Measurements from ENCODE around the gene CHCHD3.
A peak's percentile ranks its signal among the peaks of the same experiment; 100 is the strongest.
"Not testable (repeated sequence)": the region's sequence is repeated elsewhere in the genome, so short reads cannot be mapped to it uniquely, and the experiment has no call there.

The CHCHD3 gene

DNA sequence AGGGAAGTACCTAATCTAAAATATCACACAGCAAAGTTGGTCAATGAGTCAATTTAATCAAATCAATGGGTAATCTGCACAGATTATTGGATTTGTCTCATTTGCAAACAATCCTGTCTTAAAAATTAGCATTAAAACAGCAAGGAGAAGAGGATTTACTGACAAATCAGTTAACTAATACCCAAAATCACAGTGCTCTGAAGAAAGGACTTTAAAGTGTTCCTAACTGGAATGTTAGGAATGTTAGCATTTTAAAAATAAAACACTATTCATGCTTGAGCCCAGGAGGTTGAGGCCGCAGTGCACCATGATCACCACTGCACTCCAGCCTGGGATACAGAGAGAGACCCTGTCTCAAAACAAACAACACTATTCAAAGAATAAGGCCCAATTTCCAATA is 83.1 kb downstream of the CHCHD3 start:
- DNase-seq, result no peak

DNA sequence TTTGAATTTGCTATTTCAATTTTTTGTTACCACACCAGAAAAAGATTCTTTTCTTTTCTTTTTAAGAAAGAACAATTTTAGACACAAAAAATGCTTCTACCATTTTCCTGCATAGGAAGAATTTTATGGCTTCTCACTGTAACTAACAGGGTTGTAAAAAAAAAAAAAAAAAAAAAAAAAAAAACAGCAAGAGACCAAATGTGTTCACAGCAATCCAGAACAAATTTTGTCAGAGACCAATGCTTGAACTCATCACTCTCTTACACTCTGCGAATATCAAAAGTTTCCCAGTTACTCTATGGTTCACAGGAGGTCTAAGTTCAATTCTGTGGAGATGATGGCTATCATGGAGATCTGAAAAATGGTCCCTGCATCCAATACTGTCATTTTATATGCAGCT is 84.4 kb downstream of the CHCHD3 start:
- no peak for DNase-seq

DNA sequence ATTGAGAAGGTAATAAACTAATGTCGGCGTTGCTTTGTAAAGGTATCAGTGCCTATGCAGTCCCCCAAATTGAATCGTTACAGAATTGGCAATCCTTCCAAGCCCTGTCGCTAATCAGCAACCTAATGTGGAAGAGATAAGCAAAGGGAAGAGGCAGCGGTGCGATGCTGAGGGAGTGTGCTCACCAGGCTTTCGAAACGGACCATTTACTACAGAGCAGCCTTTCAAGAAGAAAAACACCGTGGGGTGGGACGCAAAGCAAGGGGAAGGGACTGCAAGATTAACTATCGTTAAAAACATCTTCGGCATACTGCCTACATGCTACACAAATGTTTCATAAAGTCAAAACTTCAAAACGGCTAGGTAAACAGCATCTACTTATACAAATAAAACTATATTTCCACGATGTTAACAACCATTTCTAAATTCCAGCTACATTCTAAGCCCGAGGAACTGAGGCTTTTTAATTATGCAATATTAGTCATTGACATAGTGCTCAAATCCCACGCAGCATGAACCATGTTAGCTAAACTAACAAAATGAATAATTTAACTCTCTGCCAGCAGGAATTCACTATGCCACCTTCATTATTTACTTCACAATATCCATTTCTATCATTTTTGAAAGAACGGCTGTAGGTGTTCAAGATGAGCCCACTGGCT is 85.2 kb downstream of the CHCHD3 start:
- DNase-seq, result no peak

DNA sequence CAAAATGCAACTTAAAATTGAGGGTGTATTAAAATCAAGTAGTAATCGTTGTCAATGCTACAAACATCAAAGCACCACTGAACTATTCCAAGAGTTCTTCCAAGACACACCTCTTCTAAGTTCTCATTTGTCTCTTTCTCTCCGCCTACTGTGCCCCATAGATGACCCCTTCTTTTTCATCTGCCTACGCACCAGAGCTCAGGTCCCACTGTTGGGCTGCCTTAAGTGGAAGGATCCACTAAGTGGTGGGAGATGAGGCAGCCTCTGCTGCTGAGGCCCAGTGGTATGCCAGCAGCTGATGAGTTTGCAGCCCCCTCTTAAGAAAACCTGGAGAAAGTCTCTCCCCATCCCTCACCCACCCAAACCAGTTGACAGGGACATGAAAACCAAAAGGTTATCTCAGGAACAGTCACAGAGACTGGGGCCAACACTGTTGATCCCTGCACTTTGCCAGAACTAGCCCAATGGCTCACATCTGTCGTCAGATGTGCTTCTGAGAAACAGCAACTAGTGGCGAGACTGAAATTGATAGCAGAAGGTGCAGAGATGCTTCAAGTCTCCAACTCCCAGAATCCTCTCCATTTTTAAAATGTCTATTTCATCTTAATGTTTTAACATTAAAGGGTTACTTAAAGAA is 88.4 kb downstream of the CHCHD3 start:
- DNase-seq, result no peak

DNA sequence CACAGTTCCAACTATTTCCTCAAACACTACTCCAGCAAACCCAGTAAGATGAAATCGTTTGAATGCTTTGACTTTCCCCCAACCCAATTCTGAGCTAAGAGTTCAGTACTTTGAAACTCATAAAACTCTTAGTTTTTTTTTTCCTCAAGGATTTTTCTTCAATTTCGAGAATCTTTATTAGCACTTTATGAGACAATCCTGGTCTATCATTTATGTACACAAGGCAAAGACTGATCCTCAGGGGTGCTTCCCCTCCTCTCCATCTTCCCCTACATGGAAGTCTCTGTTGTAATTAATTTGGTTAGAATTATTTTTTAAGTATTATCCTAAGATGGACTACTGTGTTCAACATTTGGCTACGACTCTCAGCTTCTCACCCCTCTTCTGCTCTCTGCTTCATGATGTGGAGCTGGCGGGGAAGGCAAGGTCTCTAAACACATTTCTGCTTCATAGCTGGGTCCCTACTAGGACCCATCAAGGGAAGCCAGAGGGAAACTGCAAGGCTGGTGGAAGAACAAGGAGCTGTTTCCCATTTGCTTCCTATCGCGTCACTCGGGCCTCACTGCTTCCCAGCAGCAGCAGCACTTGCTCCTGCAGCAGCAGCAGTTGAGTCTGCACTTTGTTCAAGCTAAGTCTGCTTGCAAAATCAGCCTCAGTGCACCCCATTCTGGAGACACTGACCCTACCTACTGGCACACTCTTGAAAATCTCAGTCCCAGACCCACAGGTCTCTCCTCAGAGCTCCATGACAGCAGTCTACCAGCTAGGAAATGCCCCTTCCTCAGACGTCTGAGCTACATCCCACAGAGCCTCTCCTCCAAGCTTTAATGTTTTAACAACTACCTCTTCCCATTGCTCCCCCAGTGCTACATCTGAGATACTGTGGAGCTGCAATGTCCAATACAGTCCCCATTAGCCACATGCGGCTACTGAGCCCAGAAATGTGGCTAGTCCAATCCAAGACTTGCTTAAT is 90.0 kb downstream of the CHCHD3 start:
- DNase-seq, result no peak

DNA sequence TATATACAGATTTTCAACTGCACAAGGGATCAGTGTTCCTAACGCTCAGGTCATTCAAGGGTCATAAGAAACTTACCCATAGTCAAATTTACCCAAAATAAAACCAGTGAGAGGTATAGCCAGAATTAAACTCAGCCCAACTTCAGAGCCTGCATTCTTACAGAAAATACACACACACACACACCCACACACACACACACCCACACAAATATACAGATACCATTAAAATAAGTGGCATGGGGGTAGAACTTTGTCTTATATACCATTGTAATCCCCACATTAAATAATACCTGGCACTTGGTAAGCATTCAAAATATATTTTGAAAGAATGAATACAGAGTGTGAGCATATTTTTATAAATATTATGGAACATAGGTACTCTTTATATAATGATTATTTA is 93.8 kb downstream of the CHCHD3 start:
- DNase-seq, result no peak

DNA sequence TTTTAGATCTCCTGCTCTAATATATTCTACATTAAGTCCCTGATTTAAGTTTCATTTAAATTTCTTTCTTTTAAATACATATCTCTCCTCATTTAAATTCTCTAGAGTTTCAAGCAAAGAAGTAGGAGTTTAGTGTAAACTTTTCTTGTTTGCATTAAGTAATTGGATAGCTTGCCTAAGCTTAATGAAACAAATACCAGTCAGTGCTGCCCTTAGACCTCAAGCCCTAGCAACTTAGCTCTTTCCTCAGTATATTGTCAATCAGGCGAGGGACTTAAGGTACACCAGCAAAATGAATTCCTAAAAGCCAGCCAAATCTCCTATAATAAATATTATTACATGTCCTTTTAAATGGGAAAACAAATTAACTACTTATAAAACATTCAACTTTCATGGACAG is 101.5 kb downstream of the CHCHD3 start:
- DNase-seq, result no peak

DNA sequence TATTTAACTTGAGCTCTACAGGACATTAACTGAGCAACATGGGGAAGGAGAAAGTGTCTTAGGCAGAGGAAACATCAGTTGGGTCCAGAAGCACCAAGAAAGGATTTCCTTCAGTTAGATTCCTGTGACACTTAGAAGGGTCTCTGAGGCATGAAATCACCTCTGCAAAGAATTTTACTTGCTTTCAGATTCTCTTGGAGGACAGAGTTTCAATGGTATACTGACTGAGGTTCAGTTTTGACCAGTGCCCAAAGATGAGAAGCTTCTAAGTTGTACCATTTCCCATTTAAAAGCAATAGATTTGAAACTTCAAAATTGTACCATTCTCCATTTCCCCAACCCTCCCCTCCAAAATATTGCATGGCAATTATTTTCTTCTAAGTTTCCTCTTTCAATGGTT is 102.4 kb downstream of the CHCHD3 start:
- no peak for DNase-seq

DNA sequence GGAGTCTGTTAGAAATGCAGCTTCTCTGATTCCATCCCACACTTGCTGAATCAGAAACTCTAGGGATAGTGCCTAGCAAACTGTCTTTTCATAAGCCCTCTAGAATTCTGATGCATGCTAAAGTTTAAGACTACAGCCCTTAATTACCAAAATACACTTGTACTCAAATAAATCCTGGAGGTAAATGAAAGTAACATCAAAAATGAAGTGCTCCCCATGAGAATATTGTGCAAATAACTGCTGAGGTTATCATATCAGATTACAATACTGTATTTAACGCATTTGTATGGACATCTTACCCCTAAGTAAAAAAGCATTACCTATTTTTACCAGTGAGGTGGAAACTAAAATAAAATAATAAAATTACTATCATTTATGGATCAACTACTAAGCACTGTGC is 104.7 kb downstream of the CHCHD3 start:
- no peak for DNase-seq

DNA sequence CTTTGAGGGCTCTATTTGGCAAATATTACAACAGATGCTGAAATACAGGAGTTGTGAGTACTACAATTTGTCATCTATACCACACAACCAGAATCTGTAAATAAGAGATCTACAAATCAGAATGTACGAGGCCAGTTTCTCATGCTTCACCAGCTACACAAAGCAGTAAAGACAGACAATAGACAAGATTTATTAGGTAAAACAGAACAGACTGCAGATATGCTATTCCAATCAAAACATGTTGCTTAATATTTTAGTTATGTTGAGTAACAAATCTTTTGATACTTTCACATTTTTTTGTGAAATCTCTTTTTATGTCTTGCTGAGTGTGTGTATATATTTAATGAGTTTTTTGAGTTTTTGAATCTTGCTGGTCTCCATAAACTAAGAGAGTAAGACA is 109.1 kb downstream of the CHCHD3 start:
- DNase-seq, result no peak

DNA sequence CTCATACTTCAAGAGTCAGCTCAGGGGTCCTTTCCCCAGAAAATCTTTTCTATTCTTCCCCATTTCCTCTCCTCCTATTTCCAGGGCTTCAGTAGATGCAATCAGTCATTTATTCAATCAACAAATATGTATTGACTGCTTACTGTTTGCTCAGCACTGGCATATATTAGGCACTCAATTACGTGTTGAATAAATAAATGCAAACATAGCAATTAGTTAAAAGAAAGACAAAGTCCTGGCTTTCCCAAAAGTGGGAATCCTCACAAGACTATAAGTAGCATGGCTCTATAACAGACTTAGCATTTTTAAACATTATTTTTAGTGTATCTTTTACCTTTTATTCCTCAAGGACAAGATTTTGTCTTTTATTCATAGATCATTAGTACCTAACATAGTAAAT is 111.6 kb downstream of the CHCHD3 start:
- DNase-seq, result no peak

DNA sequence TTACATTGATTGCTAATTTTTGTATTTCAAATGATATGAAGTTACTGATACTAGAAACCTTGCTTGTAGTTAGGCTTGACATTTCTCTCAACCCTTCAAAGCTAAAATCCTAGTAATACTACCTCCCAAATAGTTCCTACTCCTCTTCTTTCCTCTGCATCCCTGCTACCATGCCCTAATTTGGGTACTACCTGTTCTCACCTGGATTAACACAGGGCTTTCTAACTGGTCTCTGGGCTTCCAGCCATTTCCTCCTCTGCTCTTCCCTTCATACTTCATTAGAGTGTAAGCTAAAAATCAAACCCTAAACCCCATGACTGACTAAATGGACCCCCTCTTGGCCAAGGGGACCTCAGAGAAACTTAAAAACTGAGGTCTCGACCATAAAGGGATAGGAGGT is 112.4 kb downstream of the CHCHD3 start:
- no peak for DNase-seq

DNA sequence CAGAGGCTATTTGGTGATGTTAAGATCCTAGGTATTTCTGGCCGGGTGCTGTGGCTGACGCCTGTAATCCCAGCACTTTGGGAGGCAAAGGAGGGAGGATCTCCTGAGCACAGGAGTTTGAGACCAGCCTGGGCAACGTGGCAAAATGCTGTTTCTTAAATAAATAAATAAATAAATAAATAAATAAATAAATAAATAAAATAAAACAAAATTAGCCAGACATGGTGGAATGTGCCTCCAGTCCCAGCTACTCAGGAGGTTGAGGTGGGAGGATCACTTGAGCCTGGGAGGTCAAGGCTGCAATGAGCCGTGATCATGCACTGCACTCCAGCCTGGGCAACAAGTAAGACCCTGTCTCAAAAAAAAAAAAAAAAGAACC is 114.4 kb downstream of the CHCHD3 start:
- not testable (repeated sequence) for DNase-seq

DNA sequence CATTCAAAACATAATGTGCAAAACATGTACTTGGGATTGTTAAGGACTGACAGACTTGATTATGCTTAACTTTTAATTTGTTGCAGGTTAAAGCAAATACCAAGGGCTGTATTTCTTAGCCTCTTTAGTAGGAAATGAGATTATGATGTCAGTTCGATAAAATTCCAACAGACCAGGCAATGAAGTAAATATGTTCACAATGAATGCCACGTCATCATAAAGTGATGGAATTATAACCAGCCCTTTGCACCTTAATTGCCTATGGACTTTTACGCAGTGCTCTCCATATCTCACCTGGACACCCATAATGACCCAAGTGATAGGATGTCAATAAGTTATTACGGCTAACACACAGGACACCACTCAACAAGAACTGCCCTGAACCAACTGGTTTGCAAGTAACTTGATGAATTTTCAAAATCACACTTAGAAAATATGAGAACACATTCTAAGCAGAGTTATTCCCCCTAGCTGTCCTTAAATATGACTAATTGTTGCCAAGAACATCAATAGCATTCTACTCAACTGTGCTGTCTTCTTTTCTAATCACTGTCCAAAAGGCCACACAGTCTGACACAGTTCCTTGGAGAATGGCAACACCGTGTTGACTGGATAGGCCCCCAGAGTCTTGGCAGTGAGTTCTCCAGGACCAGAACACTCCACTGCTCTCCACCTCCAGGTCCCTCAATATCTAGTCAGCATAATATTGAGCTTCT is 115.0 kb downstream of the CHCHD3 start:
- no peak for DNase-seq

DNA sequence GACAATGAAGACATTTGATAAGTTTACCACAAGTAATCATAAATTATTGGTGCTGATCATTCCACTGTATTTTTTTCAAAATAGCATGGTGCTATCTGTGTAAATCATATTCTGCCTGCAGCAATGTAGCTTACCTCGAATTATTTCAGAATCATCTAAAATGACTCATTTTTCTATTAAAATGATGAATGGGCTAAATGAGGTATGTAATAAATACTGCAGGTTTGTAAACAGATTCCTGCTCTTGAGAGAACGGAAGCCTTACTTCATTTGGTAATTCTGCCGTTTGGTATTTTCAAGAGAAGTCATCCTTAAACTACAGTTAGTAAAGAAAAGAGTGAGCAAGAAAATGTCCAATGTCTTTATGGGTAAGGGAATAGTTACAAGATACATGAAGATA is 115.9 kb downstream of the CHCHD3 start:
- no peak for DNase-seq

DNA sequence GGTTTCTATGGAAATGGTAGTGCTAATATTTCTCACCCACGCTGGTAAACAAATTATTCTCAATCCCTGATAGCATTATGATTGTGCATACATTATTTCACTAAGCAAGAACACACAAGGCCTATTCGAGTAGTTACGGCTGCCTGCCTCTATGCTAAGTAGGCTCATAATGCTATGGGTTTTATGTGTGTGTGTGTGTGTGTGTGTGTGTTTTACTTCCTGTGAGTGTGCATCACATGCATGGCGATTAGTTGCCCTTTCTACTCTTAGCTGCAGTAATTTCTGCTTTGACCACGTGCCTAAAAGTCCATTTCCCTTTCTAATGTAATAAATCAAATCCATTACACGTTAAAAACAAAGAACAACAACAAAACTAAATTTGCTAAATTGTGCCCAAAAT is 117.0 kb downstream of the CHCHD3 start:
- no peak for DNase-seq

DNA sequence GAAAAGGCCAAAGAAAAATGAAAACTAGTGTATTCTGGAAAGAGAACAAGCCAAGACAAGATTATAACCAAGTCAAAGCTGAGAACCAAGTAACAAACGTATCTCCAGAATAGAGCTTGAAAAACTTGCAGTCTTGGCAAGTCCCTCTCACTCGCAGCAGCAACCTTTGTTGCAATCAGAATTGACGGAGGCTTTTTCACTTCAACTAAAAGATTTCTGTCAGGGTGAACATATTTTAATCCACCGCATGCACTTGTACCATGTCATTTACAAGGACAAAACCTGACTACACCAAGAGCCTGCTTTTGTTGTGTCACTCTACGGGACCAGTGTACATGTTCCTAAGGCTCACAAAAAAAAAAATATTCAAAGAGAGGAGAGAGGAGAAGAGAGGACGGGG is 122.0 kb downstream of the CHCHD3 start:
- DNase-seq, result no peak

DNA sequence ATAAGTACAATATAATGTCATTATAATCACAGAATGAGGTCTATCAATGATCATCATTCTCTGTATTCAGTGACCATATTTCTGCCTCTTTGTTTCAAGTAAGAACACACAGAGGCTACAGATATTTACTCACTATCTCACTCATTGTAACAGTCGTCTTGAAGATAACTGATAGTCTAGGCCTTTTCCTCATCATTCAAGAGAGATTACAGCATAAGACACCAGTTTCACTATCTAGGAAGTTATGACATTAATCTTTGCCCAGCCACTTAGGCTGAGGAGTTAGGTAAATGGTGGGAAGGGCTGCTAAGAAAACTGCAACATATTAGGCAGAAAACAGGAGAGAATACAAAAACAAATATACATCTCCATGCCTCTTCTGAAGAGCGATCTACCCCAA is 125.3 kb downstream of the CHCHD3 start:
- no peak for DNase-seq

DNA sequence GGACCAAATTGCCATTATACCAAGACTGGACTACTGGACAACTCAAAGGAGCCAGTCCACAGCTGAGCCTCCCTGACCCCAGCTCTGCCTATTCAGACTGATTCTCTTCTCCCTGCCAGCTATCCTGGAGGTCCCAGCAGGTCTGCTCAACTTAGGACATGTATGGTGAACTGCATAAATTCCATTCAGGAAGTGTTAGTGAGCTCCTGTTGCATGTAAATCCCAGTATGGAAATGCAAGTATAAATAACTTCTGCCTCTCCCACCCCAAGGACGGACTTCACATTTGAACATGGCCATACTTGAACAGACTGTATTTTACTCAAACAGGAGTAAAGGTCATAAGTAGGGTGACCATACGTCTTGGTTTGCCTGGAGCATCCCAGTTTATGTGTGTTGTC is 128.4 kb downstream of the CHCHD3 start:
- no peak for DNase-seq

DNA sequence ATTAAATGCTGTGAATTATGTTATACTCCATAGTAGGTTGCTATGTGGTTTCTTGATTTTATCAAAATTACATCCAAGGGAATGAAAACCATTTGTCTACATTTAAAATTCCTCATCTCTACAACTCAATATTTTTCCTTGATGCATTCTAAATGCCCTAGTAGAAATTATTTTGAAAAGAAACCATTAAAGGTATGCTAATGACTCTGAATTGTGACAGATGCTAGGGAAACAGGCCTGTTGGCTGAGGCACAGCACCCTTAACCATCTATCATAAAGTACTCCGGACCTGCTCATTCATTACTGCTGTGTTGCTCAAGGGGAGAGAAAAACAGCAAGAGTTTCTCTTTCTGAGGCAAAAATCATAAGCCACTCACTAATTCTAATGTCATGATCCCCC is 131.2 kb downstream of the CHCHD3 start:
- no peak for DNase-seq

DNA sequence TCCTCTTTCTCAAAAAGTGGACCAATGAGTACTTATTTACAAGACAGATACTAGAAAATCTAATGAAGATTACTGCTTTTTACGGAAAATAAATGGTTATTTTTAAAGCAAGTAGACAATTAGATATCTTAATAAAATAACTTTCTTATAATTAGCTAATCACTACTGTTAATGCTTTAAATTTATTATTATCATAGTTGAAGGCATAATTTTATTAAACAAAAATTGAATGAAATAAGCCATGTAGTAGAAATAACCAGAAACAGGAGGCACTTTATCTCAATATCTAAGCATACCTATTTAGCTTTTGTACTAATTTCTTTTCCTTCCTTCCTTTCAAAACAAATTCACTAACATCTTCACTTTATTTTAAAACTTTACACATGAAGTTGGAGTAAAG is 134.9 kb downstream of the CHCHD3 start:
- DNase-seq, result no peak

DNA sequence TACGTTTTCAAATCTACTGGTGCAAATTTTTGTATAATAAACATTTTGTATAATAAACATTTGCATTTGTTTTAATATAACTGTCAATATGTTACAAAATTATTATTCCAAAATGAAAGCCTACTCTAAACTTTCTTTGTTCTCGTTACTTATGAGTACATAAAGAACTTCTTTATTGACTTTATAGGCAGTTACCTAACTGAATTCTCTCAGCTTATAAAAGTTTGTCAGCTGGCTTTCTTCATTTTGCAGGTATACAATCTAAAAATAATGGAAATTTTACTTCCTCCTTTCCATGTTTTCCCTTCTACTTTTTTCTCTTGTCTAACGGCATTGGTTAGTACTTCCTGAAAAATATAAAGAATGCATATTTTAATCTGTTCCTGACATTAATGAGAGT is 137.1 kb downstream of the CHCHD3 start:
- DNase-seq, result no peak

DNA sequence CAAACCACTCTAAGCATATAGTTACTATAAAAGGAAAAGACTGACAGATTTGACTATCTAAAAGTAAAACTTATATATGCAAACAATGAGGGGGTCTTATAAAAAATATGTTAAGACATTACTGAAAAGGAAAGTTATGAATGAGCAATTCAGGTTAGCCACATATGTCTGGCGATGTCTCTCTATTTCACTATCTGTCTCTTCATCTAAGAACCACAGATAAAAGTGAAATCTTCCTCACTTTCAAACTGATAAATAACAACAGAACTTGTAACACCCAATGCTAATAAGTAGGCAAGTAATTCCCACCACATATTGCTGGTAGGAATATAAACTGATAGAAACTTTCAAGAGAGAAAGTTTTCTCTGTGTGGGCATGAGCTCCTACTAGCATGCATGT is 138.2 kb downstream of the CHCHD3 start:
- peak; percentile 20 for DNase-seq
